NCI-H345 treated with DMSO at 0.1 percent for 48 hours (cell line): Measurements from ENCODE around the gene TGIF2.

Source experiments
- DNase-seq: peaks from one replicate; lab custom pipeline; 2025; ENCODE audit not compliant: unreplicated experiment; lab: John Stamatoyannopoulos, UW

Gene TGIF2

DNA sequence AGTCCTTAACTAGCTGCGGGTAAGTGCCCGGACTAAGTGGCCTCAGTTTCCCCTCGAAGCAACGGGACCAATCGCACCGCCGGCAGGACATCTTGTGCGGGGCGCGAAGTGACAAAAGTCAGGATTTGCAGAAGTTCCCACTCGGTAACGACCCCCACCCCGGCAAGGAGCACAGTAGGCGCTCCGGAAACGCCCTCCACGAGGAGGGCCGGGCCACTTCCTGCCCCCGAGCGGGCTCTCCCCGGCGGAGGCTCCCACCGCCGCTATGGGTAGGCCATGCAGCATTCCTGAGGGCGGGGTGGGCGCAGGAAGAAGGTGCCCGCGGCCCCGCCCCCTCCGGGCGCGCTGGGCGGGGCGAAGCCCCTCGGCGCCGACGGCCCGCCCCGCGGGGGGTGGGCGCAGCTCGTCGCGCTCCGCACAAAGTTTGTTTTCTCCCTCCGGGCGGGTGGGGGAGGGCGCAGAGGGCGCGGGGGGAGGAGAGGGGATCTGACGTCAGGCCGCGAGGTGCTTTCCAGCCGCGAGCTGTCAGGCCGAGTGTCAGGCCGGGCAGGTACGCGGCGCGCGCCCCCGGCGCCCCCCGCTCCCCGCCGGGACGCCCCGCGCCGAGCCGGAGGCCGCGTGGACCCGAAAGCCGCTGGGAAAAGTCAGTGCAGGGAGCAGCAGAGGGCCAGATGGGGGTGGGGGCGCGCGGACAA is at the start of gene TGIF2:
Gene TGIF2 (plus strand): TSS at position 495 of the 695 bp plus-strand sequence. CDS start 5,178 bp downstream, outside the sequence.
- DNase-seq: no peak

GRCh38 chr20:36525620-36526365 is 47.6 kb upstream of the TGIF2 start:
- DNase-seq: no peak

- DNase-seq: no peak
Measured at GRCh38 chr20:36526521-36527011, 46.8 kb upstream of the TGIF2 start.

DNA sequence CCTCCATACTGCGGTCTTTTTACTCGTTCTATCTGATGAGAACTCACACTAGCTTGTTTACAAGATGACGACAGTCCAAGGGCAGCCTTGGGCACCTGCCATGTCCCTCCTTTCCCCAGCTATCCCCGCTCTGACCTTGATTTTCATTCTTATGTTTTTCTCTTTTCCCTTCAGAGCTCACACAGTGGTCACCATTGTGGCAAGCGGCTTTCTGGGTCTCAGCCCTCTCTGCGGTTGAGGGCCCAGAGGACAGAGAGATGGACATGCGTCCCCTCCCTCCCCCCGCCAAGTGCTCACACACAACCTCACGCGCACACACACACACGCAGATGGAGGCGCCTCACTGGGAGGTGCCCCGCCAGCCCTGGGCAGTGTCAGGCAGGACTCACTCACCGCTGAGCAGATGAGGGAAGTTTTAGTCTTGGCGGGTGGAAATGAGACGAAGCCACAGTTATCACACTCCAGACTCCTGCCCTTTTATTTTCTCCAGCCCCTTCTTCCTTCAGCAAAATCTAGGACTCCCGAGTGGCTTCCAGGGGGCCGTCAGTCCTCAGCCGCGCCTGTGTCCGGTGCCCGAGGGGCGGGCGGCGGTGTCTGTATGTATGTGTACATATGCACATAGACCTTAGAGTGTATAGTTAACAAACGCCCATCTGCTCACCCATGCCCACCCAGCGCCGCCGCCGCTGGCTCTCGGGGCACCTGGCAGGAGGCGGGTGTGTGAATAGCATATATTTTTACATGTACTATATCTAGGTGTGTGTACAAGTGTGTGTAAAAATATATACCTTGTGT is 45.9 kb upstream of the TGIF2 start:
- DNase-seq: no peak

DNA sequence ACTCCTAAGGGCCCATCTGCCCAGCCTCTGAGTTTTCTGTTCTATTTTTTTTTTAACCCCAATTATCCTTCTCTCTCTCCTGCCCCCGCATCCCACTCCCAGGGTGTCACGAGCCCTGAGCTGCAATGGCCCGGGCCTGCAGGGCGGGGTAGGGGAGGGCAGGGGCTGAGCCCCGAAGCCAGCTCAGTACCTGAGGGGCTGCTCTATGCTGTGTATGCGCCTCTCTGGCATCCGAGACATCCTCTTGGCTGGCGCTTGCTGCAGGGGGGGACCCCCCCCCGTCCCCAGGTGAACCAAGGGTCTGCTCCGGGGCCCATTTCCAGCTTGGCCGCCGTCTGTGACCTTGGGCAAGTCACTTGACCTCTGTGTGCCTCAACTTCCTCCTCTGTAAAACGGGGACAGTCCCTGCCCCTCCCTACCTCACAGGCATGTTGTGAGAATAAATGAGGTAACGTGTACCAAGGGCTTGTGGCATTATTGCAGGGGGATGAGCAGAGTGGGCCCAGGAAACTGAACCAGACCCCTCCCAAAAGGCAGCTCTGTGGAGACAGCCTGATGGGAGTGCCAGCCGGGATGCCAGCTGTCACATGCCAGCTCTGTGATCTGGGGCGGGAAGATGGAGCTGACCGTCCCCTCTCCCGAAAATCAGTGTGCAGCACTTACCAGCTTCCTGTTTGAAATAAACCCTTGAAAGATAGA is 45.1 kb upstream of the TGIF2 start:
- DNase-seq: no peak

- DNase-seq: no peak
Measured at GRCh38 chr20:36528875-36529417, 44.5 kb upstream of the TGIF2 start.

DNA sequence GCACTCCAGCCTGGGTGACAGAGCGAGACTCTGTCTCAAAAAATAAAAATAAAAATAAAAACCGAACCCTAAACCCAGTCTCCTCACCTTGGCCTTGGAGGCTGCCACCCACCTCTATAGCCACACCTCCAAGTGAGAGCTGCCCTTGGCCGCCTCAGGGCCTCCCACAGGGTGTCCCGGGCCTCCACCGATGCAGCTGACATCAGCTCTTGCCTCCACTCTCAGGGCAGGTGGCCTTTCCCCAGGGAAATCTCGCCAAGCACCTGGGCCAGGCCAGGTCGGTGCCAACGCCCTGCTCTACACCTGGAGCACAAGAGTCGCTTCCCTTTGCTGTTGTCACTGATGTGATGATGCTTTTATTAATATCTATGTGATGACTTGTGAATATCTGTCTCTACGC is 41.0 kb upstream of the TGIF2 start:
- DNase-seq: no peak

- no peak for DNase-seq
Measured at GRCh38 chr20:36532822-36533221, 40.6 kb upstream of the TGIF2 start.

DNA sequence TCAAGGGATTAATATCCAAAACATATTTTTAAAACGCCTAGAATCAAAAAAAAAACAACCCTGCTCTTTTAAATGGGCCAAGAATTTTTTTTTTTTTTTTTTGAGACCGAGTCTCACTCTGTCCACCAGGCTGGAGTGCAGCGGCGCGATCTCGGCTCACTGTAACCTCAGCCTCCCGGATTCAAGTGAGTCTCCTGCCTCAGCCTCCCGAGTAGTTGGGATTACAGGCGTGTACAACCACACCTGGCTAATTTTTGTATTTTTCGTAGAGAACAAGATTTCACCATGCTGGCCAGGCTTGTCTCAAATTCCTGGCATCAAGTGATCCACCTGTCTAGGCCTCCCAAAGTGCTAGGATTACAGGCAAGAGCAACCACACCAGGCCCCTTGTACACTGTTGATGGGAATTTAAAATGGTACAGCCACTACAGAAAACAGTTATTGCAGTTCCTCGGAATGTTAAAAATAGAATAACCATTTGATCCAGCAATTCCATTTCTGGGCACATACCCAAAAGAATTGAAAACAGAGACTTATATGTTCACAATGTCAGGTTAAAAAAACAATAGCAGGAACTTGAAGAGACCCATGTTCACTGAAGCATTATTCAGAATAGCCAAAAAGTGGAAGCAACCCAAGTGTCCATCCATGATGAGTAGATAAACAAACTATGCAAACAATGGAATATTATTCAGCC is 35.2 kb upstream of the TGIF2 start:
- no peak for DNase-seq

DNA sequence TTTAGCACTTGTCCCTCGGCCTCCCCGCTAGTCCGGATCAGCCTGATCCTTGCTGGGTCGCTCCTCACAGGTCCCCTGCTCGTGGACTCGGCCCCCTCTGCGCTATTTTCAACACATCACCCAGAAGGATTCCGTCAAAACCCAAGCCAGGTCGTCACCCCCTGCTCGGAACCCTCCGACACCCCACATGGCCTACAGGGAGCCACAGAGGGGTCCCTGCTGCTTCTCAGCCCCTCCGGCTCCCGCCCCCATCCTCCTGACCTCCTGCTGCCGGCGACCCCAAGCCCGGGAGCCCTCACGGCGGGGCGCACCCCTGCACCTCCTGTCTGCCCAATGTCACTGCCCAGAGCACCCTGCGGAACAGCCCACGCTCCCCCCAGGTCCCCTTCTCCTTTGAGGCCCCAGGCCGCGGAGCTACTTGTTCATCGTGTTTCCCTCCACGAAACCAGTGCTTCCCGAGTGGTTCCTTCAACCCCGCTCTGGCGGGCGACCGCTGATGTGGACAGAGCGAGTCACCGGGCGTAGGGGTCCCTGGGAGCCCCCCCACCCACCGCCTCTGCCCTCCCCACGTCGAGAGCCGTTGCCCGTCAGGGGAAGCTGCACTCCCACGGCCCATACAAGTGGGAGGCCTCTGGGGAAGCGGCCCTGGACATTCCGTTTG is 32.7 kb upstream of the TGIF2 start:
- DNase-seq: no peak

GRCh38 chr20:36541227-36541767 is 32.1 kb upstream of the TGIF2 start, which contains the start of gene MYL9:
Gene MYL9 (plus strand): TSS chr20:36541519. CDS start chr20:36544885, 3,366 bp downstream.
- no peak for DNase-seq

- DNase-seq: no peak
Measured at GRCh38 chr20:36541768-36542488, 31.5 kb upstream of the TGIF2 start.

GRCh38 chr20:36542516-36543183 is 30.7 kb upstream of the TGIF2 start:
- no peak for DNase-seq

GRCh38 chr20:36543184-36544133 is 29.9 kb upstream of the TGIF2 start:
- DNase-seq: no peak

DNA sequence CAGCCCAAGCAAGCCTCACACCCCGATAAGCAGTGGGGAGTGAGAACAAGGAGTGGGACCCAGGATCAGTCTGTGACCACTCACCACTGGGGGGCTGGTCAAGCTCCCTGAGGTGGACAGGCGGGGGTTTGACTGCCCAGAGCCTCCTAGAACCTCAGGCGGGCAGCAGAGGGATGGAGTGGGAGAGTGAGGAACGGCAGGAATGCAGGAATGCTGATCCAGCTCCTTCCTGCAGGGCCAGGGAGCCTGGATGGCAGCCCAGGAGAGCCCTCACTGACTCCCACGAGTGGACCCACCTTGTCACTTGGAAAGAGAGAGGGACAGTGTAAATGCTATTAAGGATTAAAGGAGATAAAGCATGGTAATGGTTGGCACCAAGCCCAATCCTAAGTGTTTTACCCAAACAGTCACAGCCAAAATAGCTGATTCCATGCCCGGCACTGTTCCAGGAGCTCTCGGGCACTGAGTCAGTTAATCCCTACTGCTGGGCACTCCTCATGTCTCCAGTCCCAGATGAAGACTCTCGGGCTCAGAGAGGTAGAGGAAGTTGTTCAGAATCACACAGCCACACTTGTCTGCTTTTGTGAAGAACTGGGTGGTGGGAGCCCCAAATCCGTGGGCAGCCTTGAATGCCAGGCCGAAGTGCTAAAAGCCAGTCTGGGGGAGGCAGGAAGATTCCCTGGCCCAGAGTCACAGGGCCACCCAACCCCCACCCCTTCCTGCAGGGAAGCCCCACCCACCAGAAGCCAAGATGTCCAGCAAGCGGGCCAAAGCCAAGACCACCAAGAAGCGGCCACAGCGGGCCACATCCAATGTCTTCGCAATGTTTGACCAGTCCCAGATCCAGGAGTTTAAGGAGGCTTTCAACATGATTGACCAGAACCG is 29.0 kb upstream of the TGIF2 start:
- DNase-seq: no peak
